Measurements from ENCODE around the gene DCTD. TPM values are rescaled to one million over a fixed set of nuclear protein-coding genes. Genes with fewer than 3 reads are reported as not detected.

DCTD gene
- total and polyA plus RNA-seq, 2 of the 13 experiments (the other 11 are each of a cell fraction or from before 2014, with no cell fraction given): 85.1 to 95.3 TPM

DNA sequence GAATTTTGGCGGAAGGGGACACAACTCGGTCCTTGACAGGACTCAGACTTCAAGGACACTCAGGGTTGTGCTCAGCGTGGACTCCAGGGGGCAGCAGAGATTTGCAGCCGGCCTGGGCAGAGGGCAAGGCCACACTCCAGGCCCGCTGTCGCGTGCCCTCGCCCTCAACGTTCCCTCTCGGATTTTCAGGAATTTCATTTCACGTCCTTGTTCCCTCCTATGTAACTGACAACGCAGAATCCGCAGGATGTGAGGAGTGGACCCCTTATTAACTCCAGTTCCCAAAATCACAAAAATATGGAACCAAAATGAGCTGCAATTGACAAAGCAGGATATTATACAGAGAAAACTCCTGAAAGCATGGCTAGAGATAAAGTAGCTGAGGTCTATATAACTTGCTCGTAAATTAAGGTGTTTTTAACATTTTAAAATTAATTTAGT lies 21.0 kb upstream of the DCTD start (continued):
- TF ChIP-seq, protein P1, sequence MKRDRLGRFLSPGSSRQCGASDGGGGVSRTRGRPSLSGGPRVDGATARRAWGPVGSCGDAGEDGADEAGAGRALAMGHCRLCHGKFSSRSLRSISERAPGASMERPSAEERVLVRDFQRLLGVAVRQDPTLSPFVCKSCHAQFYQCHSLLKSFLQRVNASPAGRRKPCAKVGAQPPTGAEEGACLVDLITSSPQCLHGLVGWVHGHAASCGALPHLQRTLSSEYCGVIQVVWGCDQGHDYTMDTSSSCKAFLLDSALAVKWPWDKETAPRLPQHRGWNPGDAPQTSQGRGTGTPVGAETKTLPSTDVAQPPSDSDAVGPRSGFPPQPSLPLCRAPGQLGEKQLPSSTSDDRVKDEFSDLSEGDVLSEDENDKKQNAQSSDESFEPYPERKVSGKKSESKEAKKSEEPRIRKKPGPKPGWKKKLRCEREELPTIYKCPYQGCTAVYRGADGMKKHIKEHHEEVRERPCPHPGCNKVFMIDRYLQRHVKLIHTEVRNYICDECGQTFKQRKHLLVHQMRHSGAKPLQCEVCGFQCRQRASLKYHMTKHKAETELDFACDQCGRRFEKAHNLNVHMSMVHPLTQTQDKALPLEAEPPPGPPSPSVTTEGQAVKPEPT (CRISPR knock-in tag; IDR thresholded peaks at IDR 0.05; ENCODE audit: low read depth): no peak
- TF ChIP-seq ZSCAN9 (CRISPR knock-in tag; IDR thresholded peaks at IDR 0.05; ENCODE audit: borderline replicate concordance): 0 out of 2 replicates have a peak, but pooled peaks have one; percentile 30
- TF ChIP-seq, protein P2, sequence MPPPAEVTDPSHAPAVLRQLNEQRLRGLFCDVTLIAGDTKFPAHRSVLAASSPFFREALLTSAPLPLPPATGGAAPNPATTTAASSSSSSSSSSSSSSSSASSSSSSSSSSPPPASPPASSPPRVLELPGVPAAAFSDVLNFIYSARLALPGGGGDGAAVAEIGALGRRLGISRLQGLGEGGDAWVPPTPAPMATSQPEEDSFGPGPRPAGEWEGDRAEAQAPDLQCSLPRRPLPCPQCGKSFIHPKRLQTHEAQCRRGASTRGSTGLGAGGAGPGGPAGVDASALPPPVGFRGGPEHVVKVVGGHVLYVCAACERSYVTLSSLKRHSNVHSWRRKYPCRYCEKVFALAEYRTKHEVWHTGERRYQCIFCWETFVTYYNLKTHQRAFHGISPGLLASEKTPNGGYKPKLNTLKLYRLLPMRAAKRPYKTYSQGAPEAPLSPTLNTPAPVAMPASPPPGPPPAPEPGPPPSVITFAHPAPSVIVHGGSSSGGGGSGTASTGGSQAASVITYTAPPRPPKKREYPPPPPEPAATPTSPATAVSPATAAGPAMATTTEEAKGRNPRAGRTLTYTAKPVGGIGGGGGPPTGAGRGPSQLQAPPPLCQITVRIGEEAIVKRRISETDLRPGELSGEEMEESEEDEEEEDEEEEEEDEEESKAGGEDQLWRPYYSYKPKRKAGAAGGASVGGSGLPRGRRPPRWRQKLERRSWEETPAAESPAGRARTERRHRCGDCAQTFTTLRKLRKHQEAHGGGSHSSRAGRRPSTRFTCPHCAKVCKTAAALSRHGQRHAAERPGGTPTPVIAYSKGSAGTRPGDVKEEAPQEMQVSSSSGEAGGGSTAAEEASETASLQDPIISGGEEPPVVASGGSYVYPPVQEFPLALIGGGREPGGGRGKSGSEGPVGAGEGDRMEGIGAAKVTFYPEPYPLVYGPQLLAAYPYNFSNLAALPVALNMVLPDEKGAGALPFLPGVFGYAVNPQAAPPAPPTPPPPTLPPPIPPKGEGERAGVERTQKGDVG (CRISPR knock-in tag; IDR thresholded peaks at IDR 0.05; ENCODE audit: borderline replicate concordance): no peak
- no peak for TF ChIP-seq ZNF136 (CRISPR knock-in tag; IDR thresholded peaks at IDR 0.05; ENCODE audit: low read depth)
- TF ChIP-seq, protein P3, sequence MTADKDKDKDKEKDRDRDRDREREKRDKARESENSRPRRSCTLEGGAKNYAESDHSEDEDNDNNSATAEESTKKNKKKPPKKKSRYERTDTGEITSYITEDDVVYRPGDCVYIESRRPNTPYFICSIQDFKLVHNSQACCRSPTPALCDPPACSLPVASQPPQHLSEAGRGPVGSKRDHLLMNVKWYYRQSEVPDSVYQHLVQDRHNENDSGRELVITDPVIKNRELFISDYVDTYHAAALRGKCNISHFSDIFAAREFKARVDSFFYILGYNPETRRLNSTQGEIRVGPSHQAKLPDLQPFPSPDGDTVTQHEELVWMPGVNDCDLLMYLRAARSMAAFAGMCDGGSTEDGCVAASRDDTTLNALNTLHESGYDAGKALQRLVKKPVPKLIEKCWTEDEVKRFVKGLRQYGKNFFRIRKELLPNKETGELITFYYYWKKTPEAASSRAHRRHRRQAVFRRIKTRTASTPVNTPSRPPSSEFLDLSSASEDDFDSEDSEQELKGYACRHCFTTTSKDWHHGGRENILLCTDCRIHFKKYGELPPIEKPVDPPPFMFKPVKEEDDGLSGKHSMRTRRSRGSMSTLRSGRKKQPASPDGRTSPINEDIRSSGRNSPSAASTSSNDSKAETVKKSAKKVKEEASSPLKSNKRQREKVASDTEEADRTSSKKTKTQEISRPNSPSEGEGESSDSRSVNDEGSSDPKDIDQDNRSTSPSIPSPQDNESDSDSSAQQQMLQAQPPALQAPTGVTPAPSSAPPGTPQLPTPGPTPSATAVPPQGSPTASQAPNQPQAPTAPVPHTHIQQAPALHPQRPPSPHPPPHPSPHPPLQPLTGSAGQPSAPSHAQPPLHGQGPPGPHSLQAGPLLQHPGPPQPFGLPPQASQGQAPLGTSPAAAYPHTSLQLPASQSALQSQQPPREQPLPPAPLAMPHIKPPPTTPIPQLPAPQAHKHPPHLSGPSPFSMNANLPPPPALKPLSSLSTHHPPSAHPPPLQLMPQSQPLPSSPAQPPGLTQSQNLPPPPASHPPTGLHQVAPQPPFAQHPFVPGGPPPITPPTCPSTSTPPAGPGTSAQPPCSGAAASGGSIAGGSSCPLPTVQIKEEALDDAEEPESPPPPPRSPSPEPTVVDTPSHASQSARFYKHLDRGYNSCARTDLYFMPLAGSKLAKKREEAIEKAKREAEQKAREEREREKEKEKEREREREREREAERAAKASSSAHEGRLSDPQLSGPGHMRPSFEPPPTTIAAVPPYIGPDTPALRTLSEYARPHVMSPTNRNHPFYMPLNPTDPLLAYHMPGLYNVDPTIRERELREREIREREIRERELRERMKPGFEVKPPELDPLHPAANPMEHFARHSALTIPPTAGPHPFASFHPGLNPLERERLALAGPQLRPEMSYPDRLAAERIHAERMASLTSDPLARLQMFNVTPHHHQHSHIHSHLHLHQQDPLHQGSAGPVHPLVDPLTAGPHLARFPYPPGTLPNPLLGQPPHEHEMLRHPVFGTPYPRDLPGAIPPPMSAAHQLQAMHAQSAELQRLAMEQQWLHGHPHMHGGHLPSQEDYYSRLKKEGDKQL (CRISPR knock-in tag; IDR thresholded peaks at IDR 0.05; ENCODE audit: low read depth): no peak
- TF ChIP-seq, protein P4, sequence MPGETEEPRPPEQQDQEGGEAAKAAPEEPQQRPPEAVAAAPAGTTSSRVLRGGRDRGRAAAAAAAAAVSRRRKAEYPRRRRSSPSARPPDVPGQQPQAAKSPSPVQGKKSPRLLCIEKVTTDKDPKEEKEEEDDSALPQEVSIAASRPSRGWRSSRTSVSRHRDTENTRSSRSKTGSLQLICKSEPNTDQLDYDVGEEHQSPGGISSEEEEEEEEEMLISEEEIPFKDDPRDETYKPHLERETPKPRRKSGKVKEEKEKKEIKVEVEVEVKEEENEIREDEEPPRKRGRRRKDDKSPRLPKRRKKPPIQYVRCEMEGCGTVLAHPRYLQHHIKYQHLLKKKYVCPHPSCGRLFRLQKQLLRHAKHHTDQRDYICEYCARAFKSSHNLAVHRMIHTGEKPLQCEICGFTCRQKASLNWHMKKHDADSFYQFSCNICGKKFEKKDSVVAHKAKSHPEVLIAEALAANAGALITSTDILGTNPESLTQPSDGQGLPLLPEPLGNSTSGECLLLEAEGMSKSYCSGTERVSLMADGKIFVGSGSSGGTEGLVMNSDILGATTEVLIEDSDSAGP (CRISPR knock-in tag; IDR thresholded peaks at IDR 0.05; ENCODE audit: borderline replicate concordance): no peak
- no peak for TF ChIP-seq LCORL (IDR thresholded peaks at IDR 0.05)
- TF ChIP-seq LCORL (CRISPR knock-in tag; IDR thresholded peaks at IDR 0.05): peak; percentile 38; the same call in 1 of the 2 replicates
- TF ChIP-seq SAP130 (CRISPR knock-in tag; IDR thresholded peaks at IDR 0.05; ENCODE audit: low read depth): peak; percentile 27; the same call in 1 of the 2 replicates
- TF ChIP-seq, protein P5, sequence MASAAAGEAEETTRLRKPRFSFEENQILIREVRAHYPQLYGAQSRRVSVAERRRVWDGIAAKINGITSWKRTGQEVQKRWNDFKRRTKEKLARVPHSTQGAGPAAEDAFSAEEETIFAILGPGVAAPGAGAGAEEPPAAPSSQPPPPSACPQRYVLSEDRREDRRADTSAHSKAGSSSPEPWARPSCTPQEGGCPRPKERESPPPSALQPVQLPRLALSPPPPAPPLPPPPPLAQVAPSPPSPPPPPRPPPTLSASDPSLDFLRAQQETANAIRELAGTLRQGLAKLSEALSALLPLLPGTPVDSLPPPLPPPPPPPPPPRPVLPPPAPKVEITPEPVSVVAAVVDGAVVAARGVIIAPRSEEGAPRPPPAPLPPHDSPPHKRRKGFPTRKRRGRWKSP (CRISPR knock-in tag; IDR thresholded peaks at IDR 0.05): 0 out of 2 replicates have a peak, but pooled peaks have one; percentile 34

All from HepG2 (cell line).